HEK293 (cell line): ENCODE measurements around the gene STK10.
A peak's percentile ranks its signal among the peaks of the same experiment; 100 is the strongest.

Experiments used
- GLI4 ChIP-seq: fragments of 450-650 bp; formaldehyde crosslinking; IDR thresholded peaks from 2 replicates; pipeline ENCODE4 v1.5.1; 2016; ENCODE audit warnings: missing biosample characterization, missing genetic modification characterization
- IKZF3 ChIP-seq: fragments of 450-650 bp; IDR thresholded peaks from 2 replicates; pipeline ENCODE4 v1.5.0; 2018; ENCODE audit warnings: missing biosample characterization, mild to moderate bottlenecking, missing genetic modification characterization, moderate library complexity
- KLF8 ChIP-seq: fragments of 450-650 bp; formaldehyde crosslinking; IDR thresholded peaks from 2 replicates; pipeline ENCODE4 v1.5.1; 2016; ENCODE audit warnings: missing biosample characterization, missing genetic modification characterization
- SCRT2 ChIP-seq: fragments of 450-650 bp; formaldehyde crosslinking; IDR thresholded peaks from 2 replicates; pipeline ENCODE4 v1.5.1; 2016; ENCODE audit warnings: missing biosample characterization, missing genetic modification characterization
- SETDB1 ChIP-seq: IDR thresholded peaks from one replicate; pipeline ENCODE4 v1.6.1; 2017; ENCODE audit warnings: mild to moderate bottlenecking, low read length, moderate library complexity, mixed read lengths; ENCODE audit not compliant: insufficient read length
- SP3 ChIP-seq: fragments of 450-650 bp; formaldehyde crosslinking; IDR thresholded peaks from 2 replicates; pipeline ENCODE4 v1.5.1; 2016; ENCODE audit warnings: missing biosample characterization, missing genetic modification characterization
- ZBTB1 ChIP-seq: fragments of 450-650 bp; formaldehyde crosslinking; IDR thresholded peaks from 2 replicates; pipeline ENCODE4 v1.5.1; 2016; ENCODE audit warnings: missing biosample characterization, missing genetic modification characterization
- ZBTB20 ChIP-seq: fragments of 450-650 bp; formaldehyde crosslinking; IDR thresholded peaks from 2 replicates; pipeline ENCODE4 v1.5.1; 2016; ENCODE audit warnings: missing biosample characterization, missing genetic modification characterization
- ZFP37 ChIP-seq: fragments of 450-650 bp; formaldehyde crosslinking; IDR thresholded peaks from 2 replicates; pipeline ENCODE4 v1.5.1; 2016; ENCODE audit warnings: missing biosample characterization, missing genetic modification characterization
- ZNF132 ChIP-seq: fragments of 450-650 bp; formaldehyde crosslinking; IDR thresholded peaks from 2 replicates; pipeline ENCODE4 v1.5.1; 2017; ENCODE audit warnings: missing biosample characterization, missing genetic modification characterization, borderline replicate concordance
- ZNF133 ChIP-seq: fragments of 450-650 bp; formaldehyde crosslinking; IDR thresholded peaks from 2 replicates; pipeline ENCODE4 v1.5.1; 2016; ENCODE audit warnings: missing biosample characterization, missing genetic modification characterization
- ZNF223 ChIP-seq: fragments of 450-650 bp; formaldehyde crosslinking; IDR thresholded peaks from 2 replicates; pipeline ENCODE4 v1.5.1; 2016; ENCODE audit warnings: missing biosample characterization, missing genetic modification characterization
- ZNF23 ChIP-seq: fragments of 450-650 bp; formaldehyde crosslinking; IDR thresholded peaks from 2 replicates; pipeline ENCODE4 v1.5.1; 2016; ENCODE audit warnings: missing biosample characterization, missing genetic modification characterization, borderline replicate concordance
- ZNF292 ChIP-seq: fragments of 450-650 bp; formaldehyde crosslinking; IDR thresholded peaks from 2 replicates; pipeline ENCODE4 v1.5.1; 2016; ENCODE audit warnings: low read depth, missing biosample characterization, missing genetic modification characterization, borderline replicate concordance
- ZNF302 ChIP-seq: fragments of 450-650 bp; formaldehyde crosslinking; IDR thresholded peaks from 2 replicates; pipeline ENCODE4 v1.5.1; 2016; ENCODE audit warnings: missing biosample characterization, missing genetic modification characterization, low read depth
- ZNF324 ChIP-seq: fragments of 450-650 bp; formaldehyde crosslinking; IDR thresholded peaks from 2 replicates; pipeline ENCODE4 v1.5.1; 2016; ENCODE audit warnings: missing biosample characterization, missing genetic modification characterization
- ZNF341 ChIP-seq: fragments of 450-650 bp; formaldehyde crosslinking; IDR thresholded peaks from 2 replicates; pipeline ENCODE4; 2016; ENCODE audit warnings: low read depth, missing biosample characterization, missing genetic modification characterization
- ZNF510 ChIP-seq: fragments of 450-650 bp; formaldehyde crosslinking; IDR thresholded peaks from 2 replicates; pipeline ENCODE4 v1.5.1; 2018; ENCODE audit warnings: mild to moderate bottlenecking, missing genetic modification characterization, missing biosample characterization; ENCODE audit not compliant: insufficient replicate concordance
- ZNF530 ChIP-seq: fragments of 450-650 bp; formaldehyde crosslinking; IDR thresholded peaks from 2 replicates; pipeline ENCODE4 v1.5.1; 2016; ENCODE audit warnings: low read depth, missing biosample characterization, missing genetic modification characterization
- ZNF558 ChIP-seq: fragments of 450-650 bp; formaldehyde crosslinking; IDR thresholded peaks from 2 replicates; pipeline ENCODE4 v1.5.1; 2016; ENCODE audit warnings: missing biosample characterization, missing genetic modification characterization
- ZNF560 ChIP-seq: fragments of 450-650 bp; formaldehyde crosslinking; IDR thresholded peaks from 2 replicates; pipeline ENCODE4 v1.5.1; 2017; ENCODE audit warnings: missing biosample characterization, missing genetic modification characterization, borderline replicate concordance
- ZNF596 ChIP-seq: fragments of 450-650 bp; IDR thresholded peaks from 2 replicates; pipeline ENCODE4 v1.5.0; 2018; ENCODE audit warnings: missing biosample characterization, mild to moderate bottlenecking, missing genetic modification characterization, moderate library complexity
- ZNF660 ChIP-seq: fragments of 450-650 bp; IDR thresholded peaks from 2 replicates; pipeline ENCODE4 v1.5.1; 2018; ENCODE audit warnings: missing biosample characterization, mild to moderate bottlenecking, missing genetic modification characterization
- ZNF76 ChIP-seq: fragments of 450-650 bp; formaldehyde crosslinking; IDR thresholded peaks from 2 replicates; pipeline ENCODE4; 2016; ENCODE audit warnings: low read depth, missing biosample characterization, missing genetic modification characterization, borderline replicate concordance
- ZNF776 ChIP-seq: fragments of 450-650 bp; formaldehyde crosslinking; IDR thresholded peaks from 2 replicates; pipeline ENCODE4 v1.5.0; 2017; ENCODE audit warnings: missing biosample characterization, missing genetic modification characterization, borderline replicate concordance
- ZSCAN30 ChIP-seq: fragments of 450-650 bp; IDR thresholded peaks from 2 replicates; pipeline ENCODE4 v1.5.1; 2018; ENCODE audit warnings: missing biosample characterization, mild to moderate bottlenecking, missing genetic modification characterization, moderate library complexity
- ZXDB ChIP-seq: fragments of 450-650 bp; formaldehyde crosslinking; IDR thresholded peaks from 2 replicates; pipeline ENCODE4 v1.5.1; 2016; ENCODE audit warnings: missing biosample characterization, missing genetic modification characterization
- TF ChIP-seq, protein P1 (sequence below): fragments of 450-650 bp; formaldehyde crosslinking; IDR thresholded peaks from 2 replicates; pipeline ENCODE4 v1.5.1; 2017; ENCODE audit warnings: missing biosample characterization, missing genetic modification characterization
- TF ChIP-seq, protein P2 (sequence below): fragments of 450-650 bp; formaldehyde crosslinking; IDR thresholded peaks from 2 replicates; pipeline ENCODE4 v1.5.1; 2017; ENCODE audit warnings: missing biosample characterization, missing genetic modification characterization
- TF ChIP-seq, protein P3 (sequence below): fragments of 450-650 bp; formaldehyde crosslinking; IDR thresholded peaks from 2 replicates; pipeline ENCODE4 v1.5.1; 2017; ENCODE audit warnings: missing biosample characterization, missing genetic modification characterization
- TF ChIP-seq, protein P4 (sequence below): fragments of 450-650 bp; formaldehyde crosslinking; IDR thresholded peaks from 2 replicates; pipeline ENCODE4 v1.5.1; 2016; ENCODE audit warnings: missing biosample characterization, missing genetic modification characterization

The STK10 gene

GRCh38 chr5:172110921-172111851, 76.8 kb downstream of the STK10 start (continued):
- TF ChIP-seq, protein P1, sequence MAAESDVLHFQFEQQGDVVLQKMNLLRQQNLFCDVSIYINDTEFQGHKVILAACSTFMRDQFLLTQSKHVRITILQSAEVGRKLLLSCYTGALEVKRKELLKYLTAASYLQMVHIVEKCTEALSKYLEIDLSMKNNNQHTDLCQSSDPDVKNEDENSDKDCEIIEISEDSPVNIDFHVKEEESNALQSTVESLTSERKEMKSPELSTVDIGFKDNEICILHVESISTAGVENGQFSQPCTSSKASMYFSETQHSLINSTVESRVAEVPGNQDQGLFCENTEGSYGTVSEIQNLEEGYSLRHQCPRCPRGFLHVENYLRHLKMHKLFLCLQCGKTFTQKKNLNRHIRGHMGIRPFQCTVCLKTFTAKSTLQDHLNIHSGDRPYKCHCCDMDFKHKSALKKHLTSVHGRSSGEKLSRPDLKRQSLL, result no peak
- TF ChIP-seq ZNF558 (tag by site-specific recombination), result no peak
- TF ChIP-seq ZNF560 (tag by site-specific recombination), result no peak
- no peak for TF ChIP-seq ZSCAN30
- no peak for TF ChIP-seq ZNF132 (tag by site-specific recombination)
- peak; percentile 34; the same call in 1 of the 2 replicates for TF ChIP-seq ZNF660 (tag by site-specific recombination)
- peak; percentile 58 for TF ChIP-seq SP3 (tag by site-specific recombination)
- no peak for TF ChIP-seq ZNF510
- TF ChIP-seq ZBTB1 (tag by site-specific recombination), result no peak
- no peak for TF ChIP-seq KLF8 (tag by site-specific recombination)
- TF ChIP-seq IKZF3, result peak; percentile 56; the same call in 1 of the 2 replicates
- no peak for TF ChIP-seq ZNF324 (tag by site-specific recombination)
- TF ChIP-seq ZNF23 (tag by site-specific recombination), result no peak
- TF ChIP-seq ZNF76 (tag by site-specific recombination), result no peak
- no peak for TF ChIP-seq ZNF292
- no peak for TF ChIP-seq ZNF530
- TF ChIP-seq ZBTB20 (tag by site-specific recombination), result peak; percentile 72
- no peak for TF ChIP-seq ZFP37 (tag by site-specific recombination)
- peak; percentile 94 for TF ChIP-seq SCRT2 (tag by site-specific recombination)
- TF ChIP-seq, protein P2, sequence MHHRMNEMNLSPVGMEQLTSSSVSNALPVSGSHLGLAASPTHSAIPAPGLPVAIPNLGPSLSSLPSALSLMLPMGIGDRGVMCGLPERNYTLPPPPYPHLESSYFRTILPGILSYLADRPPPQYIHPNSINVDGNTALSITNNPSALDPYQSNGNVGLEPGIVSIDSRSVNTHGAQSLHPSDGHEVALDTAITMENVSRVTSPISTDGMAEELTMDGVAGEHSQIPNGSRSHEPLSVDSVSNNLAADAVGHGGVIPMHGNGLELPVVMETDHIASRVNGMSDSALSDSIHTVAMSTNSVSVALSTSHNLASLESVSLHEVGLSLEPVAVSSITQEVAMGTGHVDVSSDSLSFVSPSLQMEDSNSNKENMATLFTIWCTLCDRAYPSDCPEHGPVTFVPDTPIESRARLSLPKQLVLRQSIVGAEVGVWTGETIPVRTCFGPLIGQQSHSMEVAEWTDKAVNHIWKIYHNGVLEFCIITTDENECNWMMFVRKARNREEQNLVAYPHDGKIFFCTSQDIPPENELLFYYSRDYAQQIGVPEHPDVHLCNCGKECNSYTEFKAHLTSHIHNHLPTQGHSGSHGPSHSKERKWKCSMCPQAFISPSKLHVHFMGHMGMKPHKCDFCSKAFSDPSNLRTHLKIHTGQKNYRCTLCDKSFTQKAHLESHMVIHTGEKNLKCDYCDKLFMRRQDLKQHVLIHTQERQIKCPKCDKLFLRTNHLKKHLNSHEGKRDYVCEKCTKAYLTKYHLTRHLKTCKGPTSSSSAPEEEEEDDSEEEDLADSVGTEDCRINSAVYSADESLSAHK (tag by site-specific recombination), result peak; percentile 83
- TF ChIP-seq, protein P3, sequence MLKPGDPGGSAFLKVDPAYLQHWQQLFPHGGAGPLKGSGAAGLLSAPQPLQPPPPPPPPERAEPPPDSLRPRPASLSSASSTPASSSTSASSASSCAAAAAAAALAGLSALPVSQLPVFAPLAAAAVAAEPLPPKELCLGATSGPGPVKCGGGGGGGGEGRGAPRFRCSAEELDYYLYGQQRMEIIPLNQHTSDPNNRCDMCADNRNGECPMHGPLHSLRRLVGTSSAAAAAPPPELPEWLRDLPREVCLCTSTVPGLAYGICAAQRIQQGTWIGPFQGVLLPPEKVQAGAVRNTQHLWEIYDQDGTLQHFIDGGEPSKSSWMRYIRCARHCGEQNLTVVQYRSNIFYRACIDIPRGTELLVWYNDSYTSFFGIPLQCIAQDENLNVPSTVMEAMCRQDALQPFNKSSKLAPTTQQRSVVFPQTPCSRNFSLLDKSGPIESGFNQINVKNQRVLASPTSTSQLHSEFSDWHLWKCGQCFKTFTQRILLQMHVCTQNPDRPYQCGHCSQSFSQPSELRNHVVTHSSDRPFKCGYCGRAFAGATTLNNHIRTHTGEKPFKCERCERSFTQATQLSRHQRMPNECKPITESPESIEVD (tag by site-specific recombination), result no peak
- TF ChIP-seq GLI4 (tag by site-specific recombination), result no peak
- no peak for TF ChIP-seq ZNF302
- no peak for TF ChIP-seq SETDB1
- TF ChIP-seq, protein P4, sequence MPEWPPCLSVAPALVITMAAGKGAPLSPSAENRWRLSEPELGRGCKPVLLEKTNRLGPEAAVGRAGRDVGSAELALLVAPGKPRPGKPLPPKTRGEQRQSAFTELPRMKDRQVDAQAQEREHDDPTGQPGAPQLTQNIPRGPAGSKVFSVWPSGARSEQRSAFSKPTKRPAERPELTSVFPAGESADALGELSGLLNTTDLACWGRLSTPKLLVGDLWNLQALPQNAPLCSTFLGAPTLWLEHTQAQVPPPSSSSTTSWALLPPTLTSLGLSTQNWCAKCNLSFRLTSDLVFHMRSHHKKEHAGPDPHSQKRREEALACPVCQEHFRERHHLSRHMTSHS (tag by site-specific recombination), result no peak
- 0 out of 2 replicates have a peak, but pooled peaks have one; percentile 4 for TF ChIP-seq ZNF596 (tag by site-specific recombination)
- TF ChIP-seq ZXDB, result peak; percentile 56; the same call in 1 of the 2 replicates
- peak; percentile 76 for TF ChIP-seq ZNF341 (tag by site-specific recombination)
- TF ChIP-seq ZNF776 (tag by site-specific recombination), result no peak
- no peak for TF ChIP-seq ZNF133 (tag by site-specific recombination)
- TF ChIP-seq ZNF223 (tag by site-specific recombination), result no peak
